CD1c-positive myeloid dendritic cell (primary cell): ENCODE data around the gene DPF3.

Experiments
- DNase-seq: peaks from one replicate; pipeline ENCODE4 v3.0.0-alpha.2; 2016; ENCODE audit errors: extremely low spot score

Gene DPF3

GRCh38 chr14:72682188-72682587 is 211.7 kb downstream of the DPF3 start:
- no peak for DNase-seq

GRCh38 chr14:72680853-72681640 is 212.9 kb downstream of the DPF3 start:
- DNase-seq = no peak

GRCh38 chr14:72679536-72680151 is 214.3 kb downstream of the DPF3 start:
- DNase-seq = no peak

- no peak for DNase-seq
These were observed 214.8 kb downstream of the DPF3 start for GRCh38 chr14:72679141-72679535.

GRCh38 chr14:72678356-72678755 is 215.5 kb downstream of the DPF3 start:
- no peak for DNase-seq

GRCh38 chr14:72677664-72678063 is 216.2 kb downstream of the DPF3 start:
- no peak for DNase-seq

GRCh38 chr14:72675126-72675525 is 218.8 kb downstream of the DPF3 start:
- DNase-seq = no peak

- DNase-seq = no peak
These were observed 220.7 kb downstream of the DPF3 start for GRCh38 chr14:72673179-72673578.

- DNase-seq = no peak
These were observed 227.3 kb downstream of the DPF3 start for GRCh38 chr14:72666610-72667009.

GRCh38 chr14:72665259-72665658 is 228.6 kb downstream of the DPF3 start:
- no peak for DNase-seq

GRCh38 chr14:72664651-72665050 is 229.2 kb downstream of the DPF3 start:
- no peak for DNase-seq

GRCh38 chr14:72663956-72664650 is 229.8 kb downstream of the DPF3 start:
- no peak for DNase-seq

- DNase-seq = no peak
These were observed 230.8 kb downstream of the DPF3 start for GRCh38 chr14:72663076-72663487.

- no peak for DNase-seq
These were observed 231.7 kb downstream of the DPF3 start for GRCh38 chr14:72662214-72662613.

- no peak for DNase-seq
These were observed 236.5 kb downstream of the DPF3 start for GRCh38 chr14:72657214-72657921.

GRCh38 chr14:72653026-72653425 is 240.9 kb downstream of the DPF3 start:
- no peak for DNase-seq

- no peak for DNase-seq
These were observed 241.7 kb downstream of the DPF3 start for GRCh38 chr14:72652179-72652578.

- no peak for DNase-seq
These were observed 242.2 kb downstream of the DPF3 start for GRCh38 chr14:72651714-72652113.

- no peak for DNase-seq
These were observed 242.8 kb downstream of the DPF3 start for GRCh38 chr14:72651081-72651480.

GRCh38 chr14:72649603-72650227 is 244.2 kb downstream of the DPF3 start:
- no peak for DNase-seq

- DNase-seq = no peak
These were observed 246.1 kb downstream of the DPF3 start for GRCh38 chr14:72647782-72648181.
